Measurements from ENCODE around the gene LCOR. TPM values are rescaled to one million over a fixed set of nuclear protein-coding genes. Genes with fewer than 3 reads are reported as not detected.

The LCOR gene
- total RNA-seq (2014; rRNA removed; shearing (Covaris generic)): 10.6 and 12.3 TPM in 2 replicates

DNA sequence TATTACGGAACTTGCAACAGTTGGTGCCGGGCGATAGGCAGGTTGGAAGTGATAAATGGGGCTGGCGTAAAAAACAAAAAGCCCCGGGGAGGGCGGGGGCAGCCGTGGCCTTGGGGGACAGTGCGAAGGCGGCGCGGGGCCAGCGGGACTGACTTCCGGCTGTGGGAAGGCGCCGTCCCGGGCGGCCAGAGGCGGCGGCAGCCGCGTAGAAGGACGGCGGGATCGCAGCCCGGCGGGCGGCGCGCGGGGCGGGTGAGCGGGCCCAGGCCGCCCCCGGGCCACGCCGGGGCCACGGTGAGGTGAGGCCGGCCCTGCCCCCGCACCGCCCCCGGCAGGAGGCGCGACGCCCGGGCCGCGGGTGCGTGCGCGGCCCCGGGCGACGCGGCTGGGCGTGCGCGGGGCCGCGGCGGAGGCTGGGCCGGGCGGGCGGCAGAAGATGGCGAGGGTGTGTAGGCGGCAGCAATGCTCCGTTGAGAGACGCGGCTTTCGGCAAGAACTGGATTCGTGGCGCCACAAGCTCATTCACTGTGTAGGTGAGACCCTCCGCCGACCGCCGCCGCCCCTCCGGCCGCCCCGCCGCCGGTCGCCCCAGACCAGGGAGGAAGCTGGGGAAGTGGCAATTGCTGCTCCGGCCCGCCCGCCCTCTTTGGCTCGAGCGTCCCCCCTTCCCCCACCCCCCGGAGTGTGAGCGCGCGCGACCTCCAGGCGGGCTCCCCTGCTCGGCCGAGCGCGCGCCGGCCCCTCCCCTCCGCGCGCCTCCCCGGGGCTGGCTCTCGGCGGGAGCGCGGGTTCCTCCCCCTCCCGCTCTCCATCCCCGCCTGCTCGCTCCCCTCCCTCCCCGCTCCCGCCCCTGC, at the start of gene LCOR:
Gene LCOR (plus strand): TSS at position 432 of the 854 bp plus-strand sequence. CDS start 116,760 bp downstream, outside the sequence.
- DNase-seq (ENCODE audit: low read depth): peak; percentile 92

DNA sequence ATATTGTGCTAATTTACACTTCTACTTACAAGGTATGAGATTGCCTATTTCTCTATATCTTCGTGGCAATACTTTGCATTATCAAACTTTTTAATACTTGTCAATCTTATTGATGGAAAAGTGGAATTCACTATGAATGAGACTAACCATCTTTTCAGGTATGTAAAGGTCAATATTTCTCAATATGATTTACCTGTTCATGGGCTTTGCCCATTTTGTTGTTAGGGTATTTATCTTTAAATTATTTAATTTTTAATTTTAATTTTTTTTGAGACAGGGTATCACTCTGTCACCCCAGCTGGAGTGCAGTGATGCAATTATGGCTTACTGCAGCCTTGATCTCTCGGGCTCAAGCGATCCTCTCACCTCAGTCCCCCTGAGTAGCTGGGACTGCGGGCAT, 47.8 kb upstream of the LCOR start:
- no peak for DNase-seq (ENCODE audit: low read depth)

DNA sequence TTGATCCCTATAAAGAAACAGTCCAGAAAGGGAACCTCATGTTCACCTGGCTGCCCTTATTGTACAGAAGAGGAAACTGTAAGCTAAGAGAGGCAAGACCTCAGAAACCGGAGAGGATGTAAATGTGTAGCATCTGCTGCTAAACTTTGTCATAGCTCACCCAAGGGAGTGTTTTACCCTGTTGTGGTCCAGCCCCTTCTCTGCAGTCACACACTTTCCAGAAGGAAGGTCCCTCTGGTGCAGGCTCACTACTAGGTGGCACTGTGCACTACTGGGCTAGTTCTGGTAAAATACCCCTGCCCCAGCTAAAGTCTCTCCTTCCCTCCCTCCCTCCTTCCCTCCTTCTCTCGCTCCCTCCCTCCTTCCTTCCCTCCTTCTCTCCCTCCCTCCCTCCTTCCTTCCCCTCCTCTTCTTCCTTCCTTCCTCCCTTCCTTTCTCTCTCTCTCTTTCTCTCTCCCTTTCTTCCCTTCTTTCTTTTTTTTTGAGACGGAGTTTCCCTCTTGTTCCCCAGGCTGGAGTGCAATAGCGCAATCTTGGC, 42.5 kb upstream of the LCOR start:
- no peak for DNase-seq (ENCODE audit: low read depth)

DNA sequence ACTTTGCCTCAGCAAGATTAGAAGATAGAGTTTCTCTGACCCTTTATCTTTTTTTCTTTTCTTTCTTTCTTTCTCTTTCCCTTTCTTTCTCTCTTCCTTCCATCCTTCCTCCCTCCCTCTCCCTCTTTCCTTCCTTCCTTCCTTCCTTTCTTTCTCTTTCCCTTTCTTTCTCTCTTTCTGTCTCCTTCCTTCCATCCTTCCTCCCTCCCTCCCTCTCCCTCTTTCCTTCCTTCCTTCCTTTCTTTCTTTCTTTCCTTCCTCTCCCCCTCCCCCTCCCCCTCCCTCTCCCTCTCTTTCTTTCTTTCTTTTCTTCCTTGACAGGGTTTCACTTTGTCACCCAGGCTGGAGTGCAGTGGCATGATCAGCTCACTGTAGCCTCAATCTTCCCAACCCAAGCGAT, 40.2 kb upstream of the LCOR start:
- DNase-seq (ENCODE audit: low read depth): no peak

DNA sequence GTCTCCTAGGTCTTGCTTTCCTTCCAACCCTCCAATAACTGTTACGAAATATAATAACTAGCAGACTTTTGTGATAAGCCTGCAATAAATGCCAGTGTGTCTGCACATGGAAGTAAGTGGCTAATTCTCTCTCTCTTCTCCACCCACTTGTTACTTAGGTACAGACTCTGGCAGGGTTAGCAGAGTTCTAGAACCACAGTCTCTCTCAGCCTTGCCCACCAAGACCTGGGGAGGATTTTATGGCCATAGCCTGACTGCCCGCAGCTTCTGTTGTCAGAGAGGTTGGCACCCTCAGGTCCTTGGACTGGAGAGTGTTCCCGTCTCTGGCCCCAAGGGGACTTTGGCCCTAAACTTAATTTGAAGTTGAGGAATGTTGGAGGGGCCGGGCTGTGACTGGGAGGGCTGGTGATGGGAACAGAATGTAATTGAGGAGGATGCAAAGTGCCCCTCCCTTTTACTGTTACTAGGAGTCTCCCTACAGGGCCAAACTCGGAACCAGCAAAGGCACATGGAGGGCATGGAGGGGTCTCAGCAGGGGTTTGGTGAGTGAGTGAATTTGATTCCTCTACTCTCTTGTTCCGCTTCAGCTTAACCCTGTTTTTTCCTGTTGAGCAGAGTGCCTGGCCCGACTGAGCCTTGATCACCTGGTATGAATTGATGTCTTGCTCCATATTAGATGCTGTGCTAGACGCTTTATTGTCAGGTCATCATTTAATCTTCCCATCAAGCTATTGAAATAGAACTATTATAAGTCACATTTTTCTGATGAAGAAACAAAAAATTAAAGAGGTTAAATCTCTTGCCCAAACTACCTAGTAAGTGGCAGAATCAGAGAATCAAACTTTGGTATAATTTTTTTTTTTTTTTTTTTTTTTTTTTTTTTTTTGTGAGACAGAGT, 37.0 kb upstream of the LCOR start:
- no peak for DNase-seq (ENCODE audit: low read depth)

DNA sequence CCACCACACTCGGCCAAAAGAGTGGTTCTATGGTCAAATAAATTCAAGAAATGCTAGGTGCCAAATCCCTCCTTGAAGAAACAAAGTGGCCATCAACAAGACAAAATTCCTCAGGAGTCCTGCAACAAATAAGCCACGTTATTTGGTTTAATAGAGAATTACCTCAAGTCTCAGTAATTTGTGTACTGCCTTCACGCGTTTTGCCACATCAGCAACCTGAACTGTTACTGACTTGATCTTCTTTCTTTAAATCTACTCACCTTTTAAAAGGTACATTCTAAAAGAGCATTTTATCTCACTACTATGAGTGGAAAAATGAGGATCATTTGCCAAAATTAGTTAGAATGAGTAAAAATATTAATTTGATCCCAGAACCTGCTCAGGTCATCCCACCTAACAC, 34.6 kb upstream of the LCOR start:
- no peak for DNase-seq (ENCODE audit: low read depth)

DNA sequence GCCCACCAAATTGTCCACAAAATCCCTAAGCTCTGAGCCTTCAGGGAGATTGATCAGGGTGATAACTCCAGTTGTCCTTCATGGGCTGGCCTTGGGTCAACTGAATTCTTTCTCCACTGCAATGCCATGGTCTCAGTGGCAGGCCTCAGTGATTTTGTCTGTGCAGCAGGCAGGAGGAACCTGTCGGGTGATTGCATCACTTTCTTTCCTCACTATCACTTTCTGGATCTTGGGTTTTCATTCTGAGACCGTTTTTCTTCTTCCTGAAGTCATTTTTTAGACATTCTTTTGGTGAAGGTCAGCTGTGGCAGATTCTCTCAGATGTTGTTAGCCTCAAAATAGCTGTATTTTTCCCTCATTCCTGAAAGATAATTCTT, 28.8 kb upstream of the LCOR start:
- DNase-seq (ENCODE audit: low read depth): no peak

DNA sequence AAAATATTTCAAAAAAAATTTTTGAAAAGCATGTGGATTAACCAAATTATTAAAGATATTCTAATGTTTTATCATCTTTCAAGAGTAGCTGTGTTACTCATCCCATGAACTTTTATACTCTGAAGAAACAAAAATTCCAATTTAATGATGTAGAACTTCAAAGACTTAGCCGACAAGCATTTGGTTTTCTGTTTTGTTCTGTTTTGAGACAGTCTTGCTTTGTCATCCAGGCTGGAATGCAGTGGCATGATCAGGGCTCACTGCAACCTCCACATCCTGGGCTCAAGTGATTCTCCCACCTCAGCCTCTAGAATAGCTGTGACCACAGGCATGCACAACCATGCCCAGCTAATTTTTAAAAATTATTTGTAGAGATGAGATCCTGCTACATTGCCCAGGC, 17.8 kb upstream of the LCOR start:
- peak; percentile 78 for DNase-seq (ENCODE audit: low read depth)

DNA sequence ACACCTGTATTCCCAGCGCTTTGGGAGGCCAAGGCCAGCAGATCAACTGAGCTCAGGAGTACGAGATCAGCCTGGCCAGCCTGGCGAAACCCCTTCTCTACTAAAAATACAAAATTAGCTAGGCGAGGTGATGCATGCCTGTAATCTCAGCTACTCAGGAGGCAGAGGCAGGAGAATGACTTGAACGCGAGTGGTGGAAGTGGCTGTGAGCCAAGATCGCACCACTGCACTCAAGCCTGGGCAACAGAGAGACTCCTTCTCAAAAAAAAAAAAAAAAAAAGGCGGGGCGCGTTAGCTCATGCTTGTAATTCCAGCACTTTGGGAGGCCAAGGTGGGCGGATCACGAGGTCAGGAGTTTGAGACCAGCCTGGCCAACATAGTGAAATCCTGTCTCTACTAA, 13.1 kb upstream of the LCOR start:
- peak; percentile 6 for DNase-seq (ENCODE audit: low read depth)

DNA sequence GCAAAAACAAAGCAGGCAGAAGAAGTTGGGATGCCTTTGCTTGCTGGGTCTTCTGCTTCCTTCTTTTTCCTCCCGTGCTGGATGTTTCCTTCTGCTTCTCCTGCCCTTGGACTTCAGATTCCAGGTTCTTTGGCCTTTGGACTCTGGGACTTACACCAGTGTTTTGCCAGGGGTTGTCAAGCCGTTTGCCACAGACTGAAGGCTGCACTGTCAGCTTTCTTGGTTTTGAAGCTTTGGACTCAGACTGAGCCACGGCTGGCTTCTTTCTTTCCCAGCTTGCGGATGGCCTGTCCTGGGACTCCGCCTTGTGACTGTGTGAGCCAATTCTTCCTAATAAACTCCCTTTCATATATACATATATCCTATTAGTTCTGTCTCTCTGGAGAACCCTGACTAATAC, 11.3 kb upstream of the LCOR start:
- no peak for DNase-seq (ENCODE audit: low read depth)

DNA sequence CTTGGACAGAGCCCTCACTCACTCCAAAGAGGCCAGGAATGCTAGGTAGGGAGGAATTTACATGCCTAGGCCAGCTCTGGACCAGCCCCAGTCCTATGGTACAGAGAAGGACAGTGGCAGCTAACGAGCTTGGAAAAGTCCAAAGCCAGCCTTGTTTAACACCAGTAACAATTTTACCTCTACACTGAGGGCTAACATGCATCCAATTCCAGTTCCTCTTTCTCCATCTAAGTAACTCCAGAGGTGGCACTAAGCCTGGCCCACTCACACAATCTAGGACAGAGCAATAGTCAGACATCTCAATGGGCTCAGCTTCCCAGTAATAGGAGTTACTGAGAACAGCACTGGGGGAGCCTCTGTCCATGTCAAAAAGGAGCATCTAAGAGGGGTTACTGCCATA, 5.7 kb upstream of the LCOR start:
- no peak for DNase-seq (ENCODE audit: low read depth)

DNA sequence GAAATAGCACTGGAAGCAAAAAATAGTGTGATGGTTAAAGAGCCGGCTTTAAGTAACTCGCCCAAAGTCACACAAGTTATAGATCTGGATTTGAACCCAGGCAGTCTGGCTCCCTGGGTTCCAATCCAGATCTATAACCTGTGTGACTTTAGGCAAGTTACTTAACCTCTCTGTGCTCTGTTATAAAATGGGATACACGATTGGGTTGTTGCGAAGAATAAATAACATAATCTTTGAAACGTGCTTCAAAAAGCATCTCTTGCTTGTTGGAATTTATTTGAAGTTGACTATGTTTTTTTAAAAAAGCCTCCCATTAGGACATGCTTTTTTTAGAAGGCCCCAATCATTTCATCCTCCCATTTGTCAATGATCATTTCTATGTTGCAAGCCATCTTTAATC, 3.5 kb upstream of the LCOR start:
- no peak for DNase-seq (ENCODE audit: low read depth)

DNA sequence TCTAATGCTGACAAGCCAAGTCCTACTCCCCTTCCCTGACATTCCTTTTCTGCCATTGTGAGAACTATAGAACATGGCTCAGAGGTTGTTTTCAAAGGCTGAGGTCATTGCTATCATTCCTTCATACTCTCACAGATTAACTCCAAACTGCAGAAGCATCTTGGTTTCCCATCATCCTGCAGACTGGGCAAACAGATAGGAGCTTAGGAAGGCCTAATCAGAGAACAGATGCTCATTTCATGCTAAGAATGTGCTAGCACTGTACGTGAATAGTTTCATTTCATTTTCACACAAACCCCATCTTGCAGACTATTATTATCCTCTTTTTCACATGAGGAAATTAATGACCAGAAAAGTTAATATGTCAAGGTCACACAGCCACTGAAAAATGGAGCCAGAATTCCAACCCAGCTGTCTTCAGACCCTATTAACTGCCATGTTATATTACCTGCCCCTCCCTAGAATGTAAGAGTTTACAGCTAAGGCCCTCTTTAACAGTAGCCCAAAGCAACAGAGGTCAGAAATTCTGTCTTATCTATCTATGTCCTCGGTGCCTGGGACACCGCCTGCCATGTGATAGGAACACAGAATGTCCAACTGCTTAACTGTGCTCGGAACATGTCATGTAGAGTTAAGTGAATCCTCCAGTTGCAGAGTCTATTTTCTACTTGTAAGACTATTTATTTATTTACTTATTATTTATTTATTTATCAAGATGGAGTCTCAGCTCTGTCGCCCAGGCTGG, 2.9 kb upstream of the LCOR start:
- DNase-seq (ENCODE audit: low read depth): no peak

DNA sequence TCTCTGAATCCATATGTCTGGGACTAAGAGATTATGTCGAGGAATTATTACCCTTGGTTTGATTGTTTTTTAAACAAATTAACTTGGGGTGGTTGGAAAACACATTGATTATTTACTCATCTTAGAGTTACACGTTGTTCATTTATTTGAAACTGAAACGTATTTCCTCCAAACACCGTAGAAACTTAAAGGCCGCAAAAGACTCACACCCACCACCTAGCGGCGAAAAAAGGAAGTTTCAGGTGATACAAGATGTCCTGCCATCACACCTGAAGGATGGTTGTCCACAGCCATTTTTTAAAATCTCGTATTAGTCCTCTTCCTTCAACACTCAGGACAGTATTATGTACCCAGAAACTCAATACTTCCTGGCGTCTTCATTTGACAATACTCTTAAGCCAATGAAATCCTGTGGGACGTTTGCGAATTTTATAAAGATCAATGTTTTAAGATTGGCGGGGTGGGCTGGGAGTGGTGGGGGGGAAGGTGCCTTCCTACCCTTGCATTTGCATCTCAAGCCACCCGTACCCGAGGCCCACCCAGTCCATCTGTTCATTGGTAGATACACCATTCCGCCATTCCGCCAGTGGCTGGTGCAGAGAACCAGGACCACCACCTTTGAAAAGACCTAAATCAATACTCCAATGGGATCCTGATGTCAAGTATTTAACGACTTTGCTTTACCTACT, 1.4 kb upstream of the LCOR start:
- DNase-seq (ENCODE audit: low read depth): peak; percentile 58

DNA sequence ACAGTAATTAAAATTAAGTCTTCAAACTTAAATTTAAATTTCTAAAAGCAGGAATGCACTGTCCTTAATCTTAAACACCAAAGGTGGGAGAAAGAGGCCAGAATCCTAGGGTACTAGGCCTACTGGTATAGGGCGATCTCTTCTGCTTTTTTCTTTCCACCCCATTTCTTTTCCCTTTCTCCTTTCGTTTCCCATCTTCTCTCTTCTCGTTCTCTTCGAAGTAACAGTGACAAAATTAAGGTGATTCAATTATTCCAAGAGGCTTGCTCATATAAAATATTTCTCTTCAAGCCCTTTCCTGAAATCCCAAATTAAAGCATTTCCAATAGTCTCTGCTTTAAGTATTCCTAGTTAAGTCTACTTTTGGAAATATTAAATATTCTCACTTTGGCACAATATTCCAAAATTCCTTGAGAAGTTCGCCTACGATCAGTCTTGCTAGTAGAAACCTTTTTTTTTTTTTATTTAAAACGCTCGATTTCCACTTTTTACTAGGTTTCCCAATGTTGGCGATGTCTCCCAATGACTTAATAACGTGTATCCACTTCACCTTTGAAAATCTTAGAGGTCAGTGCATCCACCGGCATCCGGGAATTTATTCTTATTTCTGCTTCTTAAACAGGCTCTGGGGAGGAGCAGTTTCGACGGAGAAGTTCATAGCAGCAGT, 765 bp upstream of the LCOR start:
- no peak for DNase-seq (ENCODE audit: low read depth)

DNA sequence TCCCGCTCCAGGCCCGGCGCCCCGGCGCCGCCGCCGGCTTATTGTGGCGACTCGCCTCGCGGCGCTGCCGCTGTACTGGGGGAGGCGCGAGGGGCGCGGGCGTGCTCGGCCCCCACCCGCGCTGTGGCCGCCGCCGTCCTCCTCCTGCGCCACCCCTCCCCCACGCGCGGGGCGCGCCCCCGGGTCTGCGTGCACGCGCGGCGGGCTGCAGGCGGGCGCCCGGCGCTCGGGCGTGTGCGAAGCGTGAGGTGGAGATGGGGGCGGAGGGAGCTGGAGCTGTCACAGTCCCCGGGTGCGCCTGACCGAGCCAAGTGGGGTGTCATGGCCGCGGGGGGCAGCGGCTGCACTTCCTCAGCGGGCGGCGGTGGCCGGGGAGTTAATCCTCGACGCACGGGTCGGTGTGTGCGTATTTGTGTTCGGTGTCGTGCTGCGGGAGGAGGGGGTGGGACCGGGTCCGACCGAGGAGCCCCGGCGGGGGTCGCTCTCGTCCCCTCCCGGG, 672 bp downstream of the LCOR start:
- peak; percentile 79 for DNase-seq (ENCODE audit: low read depth)

DNA sequence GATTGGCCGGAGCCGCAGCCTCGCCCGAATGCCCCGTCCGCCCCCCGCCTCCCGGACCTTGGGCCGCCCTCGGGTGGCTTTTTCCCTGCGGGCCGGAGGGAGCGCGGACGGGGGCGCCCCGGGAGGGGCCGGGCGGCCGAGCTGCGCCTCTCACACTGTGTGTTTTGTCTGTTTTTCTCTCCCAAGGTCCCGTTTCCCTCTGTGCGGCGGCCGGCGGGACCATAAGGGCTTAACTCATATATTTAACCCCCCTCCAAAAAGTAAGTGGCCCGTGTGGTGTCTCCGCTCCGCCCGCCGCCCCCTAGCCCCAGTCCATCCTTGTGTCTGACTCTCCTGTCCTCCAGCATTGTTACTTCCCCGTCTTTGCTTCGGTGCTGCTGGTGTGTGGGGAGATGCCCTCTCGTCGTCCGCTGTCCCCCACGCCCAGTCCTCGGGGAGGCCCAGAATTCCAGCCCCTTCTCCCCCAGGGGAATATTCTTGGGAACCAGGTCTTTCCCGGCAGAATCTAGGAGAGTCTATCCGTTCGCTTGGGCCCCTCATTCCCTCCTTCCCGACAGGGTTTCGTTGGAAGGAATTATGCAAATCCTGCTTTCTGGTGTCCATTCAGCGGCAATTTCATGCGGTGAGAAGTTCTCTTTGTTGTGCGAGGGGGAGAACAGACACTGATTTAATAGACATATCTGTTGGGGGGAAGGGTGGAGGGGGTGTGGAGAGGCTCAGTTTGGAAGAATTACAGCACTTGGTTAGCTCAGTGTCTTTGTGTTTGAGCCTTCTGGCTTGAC, 1.3 kb downstream of the LCOR start:
- peak; percentile 21 for DNase-seq (ENCODE audit: low read depth)

DNA sequence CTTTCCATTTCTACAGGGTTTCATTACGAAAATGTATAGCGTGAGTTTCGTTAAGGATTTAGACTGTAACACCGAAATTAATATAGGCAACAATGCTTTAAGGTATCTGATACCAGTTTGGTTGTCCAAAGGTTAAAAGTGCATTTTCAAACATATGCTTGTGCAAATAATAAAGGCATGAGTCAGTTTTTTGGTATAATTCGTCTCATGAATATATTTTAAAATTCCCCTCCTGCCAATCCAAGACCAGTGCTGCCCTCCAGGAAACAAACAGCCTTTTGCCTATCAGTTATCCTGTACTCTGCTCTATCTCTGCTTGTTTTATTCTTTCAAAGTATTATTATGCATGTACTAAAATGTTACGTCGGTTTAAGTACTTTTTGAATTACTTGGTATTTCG, 2.0 kb downstream of the LCOR start:
- no peak for DNase-seq (ENCODE audit: low read depth)

DNA sequence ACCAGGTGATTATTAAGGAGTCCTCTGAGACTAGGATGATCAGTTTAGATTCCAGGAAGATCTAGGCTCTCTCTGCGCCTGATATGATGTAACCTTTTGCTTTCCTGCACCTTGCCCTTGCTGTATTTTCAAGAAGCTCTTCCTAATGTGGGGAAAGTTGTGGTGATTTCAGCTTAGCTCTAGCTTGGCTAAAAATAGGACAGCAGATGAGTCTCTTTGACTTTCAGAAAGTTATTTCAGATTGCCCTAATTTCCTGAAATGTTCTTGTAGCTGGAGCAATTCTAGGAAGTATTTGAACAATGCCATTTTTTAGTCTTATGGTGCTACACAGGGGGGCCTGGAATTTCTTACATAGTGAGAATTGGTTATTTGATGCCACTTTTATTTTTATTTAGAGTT, 3.8 kb downstream of the LCOR start:
- no peak for DNase-seq (ENCODE audit: low read depth)

DNA sequence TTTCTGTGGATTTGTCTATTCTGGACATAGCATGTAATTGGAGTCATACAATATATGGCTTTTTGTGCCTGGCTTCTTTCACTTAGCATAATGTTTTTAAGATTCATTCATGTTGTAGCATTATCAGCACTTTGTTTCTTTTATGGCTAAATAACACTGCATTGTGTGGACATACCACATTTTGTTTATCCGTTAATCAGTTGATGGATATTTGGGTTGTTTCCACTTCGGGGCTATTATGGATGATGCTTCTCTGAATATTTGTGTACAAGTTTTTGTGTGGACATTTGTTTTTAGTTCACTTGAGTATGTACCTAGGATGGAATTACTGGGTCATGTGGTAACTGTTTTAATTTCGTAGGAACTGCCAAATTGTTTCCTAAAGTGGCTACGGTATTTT, 6.4 kb downstream of the LCOR start:
- DNase-seq (ENCODE audit: low read depth): no peak
